Measurements from ENCODE around the gene MAP1B.

Gene MAP1B

GRCh38 chr5:72251386-72251785 is 144.1 kb downstream of the MAP1B start:
- no peak for DNase-seq (ENCODE audit: low spot score)

- DNase-seq (ENCODE audit: low spot score), result no peak
These were observed 144.7 kb downstream of the MAP1B start for GRCh38 chr5:72252008-72252407.

- DNase-seq (ENCODE audit: low spot score), result no peak
These were observed 145.4 kb downstream of the MAP1B start for GRCh38 chr5:72252574-72253155.

GRCh38 chr5:72255237-72255636 is 148.0 kb downstream of the MAP1B start:
- DNase-seq (ENCODE audit: low spot score), result no peak

GRCh38 chr5:72255670-72256069 is 148.4 kb downstream of the MAP1B start:
- no peak for DNase-seq (ENCODE audit: low spot score)

- no peak for DNase-seq (ENCODE audit: low spot score)
These were observed 149.3 kb downstream of the MAP1B start for GRCh38 chr5:72256536-72256935.

Measured in HuH-7 (cell line).